ENCODE measurements around the gene GRIP2. TPM values are rescaled to one million over a fixed set of nuclear protein-coding genes. Genes with fewer than 3 reads are reported as not detected.

The GRIP2 gene
- total RNA-seq, 1 donor from 2014 or later = 3.3 TPM

- Histone ChIP-seq H3K79me2 (ENCODE audit: insufficient read depth, low read length) (no peaks in the 10 kb centered on the region), H3K4me1 (ENCODE audit: insufficient read depth, low read length) (no peaks in the 10 kb centered on the region), H3K27ac (ENCODE audit: low read depth, low read length) (no peak overlapping the region), H3K4me2 (ENCODE audit: low read length) (no peak overlapping the region), H3K36me3 (ENCODE audit: insufficient read depth, low read length) (no peaks in the 10 kb centered on the region), H2AFZ (ENCODE audit: low read depth, low read length) (no peak overlapping the region), H4K20me1 (ENCODE audit: insufficient read depth, low read length) (no peaks in the 10 kb centered on the region), H3K9ac (ENCODE audit: low read length) (no peak overlapping the region), H3K27me3 (ENCODE audit: insufficient read depth, low read length) (no peaks in the 10 kb centered on the region), H3K9me3 (ENCODE audit: insufficient read depth, low read depth, low read length) (peaks cover 4% of the 10 kb centered on the region), H3K4me3 (ENCODE audit: insufficient read depth, low read depth, low read length) (no peak overlapping the region)
- Mint-ChIP-seq H3K27ac (ENCODE audit: unreplicated experiment) (no peak overlapping the region), H3K36me3 (ENCODE audit: low read depth, unreplicated experiment) (peaks cover 3% of the 10 kb centered on the region), H3K27me3 (ENCODE audit: low read depth, unreplicated experiment) (peaks cover 38% of the 10 kb centered on the region), H3K4me1 (ENCODE audit: low read depth, unreplicated experiment) (no peaks in the 10 kb centered on the region), H3K9me3 (ENCODE audit: unreplicated experiment) (peaks cover 7% of the 10 kb centered on the region), H3K4me3 (ENCODE audit: unreplicated experiment) (no peak overlapping the region)
- no peak for FAIRE-seq
- DNase-seq (ENCODE audit: low read depth) = no peak
- TF ChIP-seq, protein P1, sequence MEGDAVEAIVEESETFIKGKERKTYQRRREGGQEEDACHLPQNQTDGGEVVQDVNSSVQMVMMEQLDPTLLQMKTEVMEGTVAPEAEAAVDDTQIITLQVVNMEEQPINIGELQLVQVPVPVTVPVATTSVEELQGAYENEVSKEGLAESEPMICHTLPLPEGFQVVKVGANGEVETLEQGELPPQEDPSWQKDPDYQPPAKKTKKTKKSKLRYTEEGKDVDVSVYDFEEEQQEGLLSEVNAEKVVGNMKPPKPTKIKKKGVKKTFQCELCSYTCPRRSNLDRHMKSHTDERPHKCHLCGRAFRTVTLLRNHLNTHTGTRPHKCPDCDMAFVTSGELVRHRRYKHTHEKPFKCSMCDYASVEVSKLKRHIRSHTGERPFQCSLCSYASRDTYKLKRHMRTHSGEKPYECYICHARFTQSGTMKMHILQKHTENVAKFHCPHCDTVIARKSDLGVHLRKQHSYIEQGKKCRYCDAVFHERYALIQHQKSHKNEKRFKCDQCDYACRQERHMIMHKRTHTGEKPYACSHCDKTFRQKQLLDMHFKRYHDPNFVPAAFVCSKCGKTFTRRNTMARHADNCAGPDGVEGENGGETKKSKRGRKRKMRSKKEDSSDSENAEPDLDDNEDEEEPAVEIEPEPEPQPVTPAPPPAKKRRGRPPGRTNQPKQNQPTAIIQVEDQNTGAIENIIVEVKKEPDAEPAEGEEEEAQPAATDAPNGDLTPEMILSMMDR (IDR thresholded peaks at IDR 0.05; ENCODE audit: insufficient read depth, low read depth, low read length) = no peak
- TF ChIP-seq EZH2 (IDR thresholded peaks at IDR 0.05; ENCODE audit: insufficient read depth, low read length) = no peak
Measured at GRCh38 chr3:14507757-14508504, 32.2 kb downstream of the GRIP2 start.

- H3K27me3 ChIP-seq (ENCODE audit: insufficient read depth, low read length) = no peaks in the 10 kb centered on the region
- H4K20me1 ChIP-seq (ENCODE audit: insufficient read depth, low read length) = no peaks in the 10 kb centered on the region
- Mint-ChIP-seq H3K36me3 (ENCODE audit: low read depth, unreplicated experiment) (peaks cover 4% of the 10 kb centered on the region), H3K4me3 (ENCODE audit: unreplicated experiment) (peak overlapping the region; percentile 8), H3K27ac (ENCODE audit: unreplicated experiment) (no peak overlapping the region), H3K9me3 (ENCODE audit: unreplicated experiment) (peaks cover 10% of the 10 kb centered on the region), H3K4me1 (ENCODE audit: low read depth, unreplicated experiment) (no peaks in the 10 kb centered on the region), H3K27me3 (ENCODE audit: low read depth, unreplicated experiment) (peaks cover 38% of the 10 kb centered on the region)
- no peaks in the 10 kb centered on the region for H3K36me3 ChIP-seq (ENCODE audit: insufficient read depth, low read length)
- no peaks in the 10 kb centered on the region for H3K79me2 ChIP-seq (ENCODE audit: insufficient read depth, low read length)
- no peak for DNase-seq (ENCODE audit: low read depth)
- FAIRE-seq = no peak
- H3K9me3 ChIP-seq (ENCODE audit: insufficient read depth, low read depth, low read length) = peaks cover 4% of the 10 kb centered on the region
- TF ChIP-seq, protein P1 (IDR thresholded peaks at IDR 0.05; ENCODE audit: insufficient read depth, low read depth, low read length) = no peak
- TF ChIP-seq EZH2 (IDR thresholded peaks at IDR 0.05; ENCODE audit: insufficient read depth, low read length) = no peak
- no peaks in the 10 kb centered on the region for H3K4me1 ChIP-seq (ENCODE audit: insufficient read depth, low read length)
- no peak overlapping the region for H2AFZ ChIP-seq (ENCODE audit: low read depth, low read length)
- H3K4me2 ChIP-seq (ENCODE audit: low read length) = no peak overlapping the region
- H3K4me3 ChIP-seq (ENCODE audit: insufficient read depth, low read depth, low read length) = no peak overlapping the region
- no peak overlapping the region for H3K9ac ChIP-seq (ENCODE audit: low read length)
- H3K27ac ChIP-seq (ENCODE audit: low read depth, low read length) = no peak overlapping the region
Measured at GRCh38 chr3:14507305-14507741, 32.8 kb downstream of the GRIP2 start.

All from astrocyte (in vitro differentiated cells and primary cell).